B cell (primary cell): Measurements from ENCODE around the gene CLDN6. TPM values are rescaled to one million over a fixed set of nuclear protein-coding genes. Genes with fewer than 3 reads are reported as not detected.
A peak's percentile ranks its signal among the peaks of the same experiment; 100 is the strongest.

ENCODE experiments used
- ATAC-seq: fragments of 200-7000 bp; cut with Tn5 transposase; one replicate; pipeline ENCODE4 v1.10.0; 2021; ENCODE audit warnings: low read depth, mild to moderate bottlenecking, moderate number of reproducible peaks, moderate library complexity
- CTCF ChIA-PET: fragments of 350-600 bp; sonication (Branson Sonifier 250); formaldehyde crosslinking; loops from one replicate; lab custom pipeline; 2021; ENCODE audit warnings: antibody characterized with exemption, inconsistent platforms; lab: Charles Lee
- POLR2A ChIA-PET: fragments of 350-600 bp; sonication (Branson Sonifier 250); formaldehyde crosslinking; loops from one replicate; lab custom pipeline; 2021; ENCODE audit warnings: antibody characterized with exemption; lab: Charles Lee
- DNase-seq: peaks from one replicate; pipeline ENCODE4 v3.0.0; 2013
- H2AFZ ChIP-seq: 2 replicates; pipeline ENCODE4 v1.6.1; 2012; ENCODE audit warnings: mild to moderate bottlenecking, low read depth, low read length; ENCODE audit not compliant: insufficient read depth, poor library complexity, severe bottlenecking
- H3K27ac ChIP-seq, 2 donors: 1 replicate in 1 of 2; 2 replicates in 1 of 2; pipeline ENCODE4 v1.5.1; 2012 to 2013; ENCODE audit warnings: low read length in 2 of 2, mild to moderate bottlenecking in 2 of 2, moderate library complexity in 1 of 2
- H3K27me3 ChIP-seq, 4 experiments: fragments of 200-600 bp in 1 of 4; sonication (generic) in 1 of 4; replicated peaks in 1 of 4; 1 replicate in 2 of 4; 2 replicates in 2 of 4; pipeline versions ENCODE4 v1.6.1 to v1.7.0; 2013 to 2016; ENCODE audit warnings: low read length in 3 of 4, mild to moderate bottlenecking in 2 of 4, mixed read lengths in 1 of 4, moderate library complexity in 1 of 4; ENCODE audit not compliant: insufficient read depth in 4 of 4, control insufficient read depth in 3 of 4; ENCODE audit errors: control extremely low read depth in 1 of 4
- H3K36me3 ChIP-seq, 2 experiments: replicated peaks in 1 of 2; 1 replicate in 1 of 2; 2 replicates in 1 of 2; pipeline versions ENCODE4 v1.6.1 to v1.7.1; 2013; ENCODE audit warnings: low read length in 1 of 2; ENCODE audit not compliant: insufficient read depth in 2 of 2, control insufficient read depth in 1 of 2; ENCODE audit errors: control extremely low read depth in 1 of 2, extremely low read depth in 1 of 2
- H3K4me1 ChIP-seq, 2 donors: fragments of 200-600 bp in 1 of 2; sonication (generic) in 1 of 2; 1 replicate in 1 of 2; 2 replicates in 1 of 2; pipeline versions ENCODE4 v1.5.1 to v1.6.1; 2013 to 2017; ENCODE audit warnings: low read length in 2 of 2; ENCODE audit not compliant: control insufficient read depth in 2 of 2, insufficient read depth in 2 of 2
- H3K4me2 ChIP-seq: replicated peaks from 2 replicates; pipeline ENCODE3; 2012; ENCODE audit warnings: mild to moderate bottlenecking, low read depth, low read length; ENCODE audit not compliant: poor library complexity, severe bottlenecking
- H3K4me3 ChIP-seq, 5 experiments: fragments of 200-600 bp in 1 of 5; sonication (generic) in 1 of 5; 1 replicate in 3 of 5; 2 replicates in 2 of 5; pipeline versions ENCODE4 v1.5.1 to v1.7.0; 2011 to 2016; ENCODE audit warnings: low read length in 4 of 5, mild to moderate bottlenecking in 4 of 5, low read depth in 2 of 5, control low read depth in 1 of 5, moderate library complexity in 1 of 5; ENCODE audit not compliant: insufficient read depth in 1 of 5; ENCODE audit errors: control extremely low read depth in 1 of 5, extremely low read depth in 1 of 5
- H3K79me2 ChIP-seq: fragments of 200-600 bp; sonication (generic); one replicate; pipeline ENCODE4 v1.6.0; 2016; ENCODE audit warnings: low read length; ENCODE audit not compliant: control insufficient read depth, insufficient read depth
- H3K9ac ChIP-seq: fragments of 200-600 bp; sonication (generic); 2 replicates; pipeline ENCODE4 v1.6.1; 2017; ENCODE audit warnings: mild to moderate bottlenecking, low read length, moderate library complexity
- H3K9me3 ChIP-seq, 3 donors: one replicate each; pipeline versions ENCODE4 v1.6.1 to v1.7.1; 2013; ENCODE audit warnings: low read length in 2 of 3; ENCODE audit not compliant: control insufficient read depth in 2 of 3, insufficient read depth in 1 of 3; ENCODE audit errors: control extremely low read depth in 1 of 3
- H4K20me1 ChIP-seq: 2 replicates; pipeline ENCODE4 v1.6.0; 2012; ENCODE audit warnings: mild to moderate bottlenecking, low read length; ENCODE audit not compliant: insufficient read depth, control insufficient read depth, poor library complexity, severe bottlenecking
- H3K27ac Mint-ChIP-seq: one replicate; pipeline ENCODE4 v1.8.0; 2021; ENCODE audit warnings: mixed read lengths
- H3K27me3 Mint-ChIP-seq: one replicate; pipeline ENCODE4 v1.8.0; 2021; ENCODE audit warnings: mixed read lengths
- H3K4me1 Mint-ChIP-seq: one replicate; pipeline ENCODE4 v1.8.0; 2021; ENCODE audit warnings: mixed read lengths
- H3K4me3 Mint-ChIP-seq: one replicate; pipeline ENCODE4 v1.8.0; 2021; ENCODE audit warnings: mixed read lengths
- H3K9me3 Mint-ChIP-seq: one replicate; pipeline ENCODE4 v1.8.0; 2022; ENCODE audit warnings: mixed read lengths; ENCODE audit not compliant: insufficient read depth
- EZH2 ChIP-seq: IDR thresholded peaks from 2 replicates; pipeline ENCODE4 v1.6.1; 2012; ENCODE audit warnings: borderline replicate concordance, low read depth, mild to moderate bottlenecking, moderate library complexity, low read length; ENCODE audit not compliant: insufficient read depth, poor library complexity, severe bottlenecking
- WGBS: methylation state at CpG from one replicate; pipeline ENCODE4 v1.1.5; 2013; ENCODE audit warnings: missing lambda C conversion rate; ENCODE audit not compliant: insufficient coverage; 5-methylcytosine and 5-hydroxymethylcytosine counted together
- intact Hi-C: fragments of 100-400 bp; cut with micrococcal nuclease; formaldehyde crosslinking; loops from one replicate; pipeline ENCODE4 v1.10.0; 2022
- polyA plus RNA-seq: library from polyadenylated mRNA; depleted of rRNA; stranded (reverse); fragments of >200 nt; gene quantifications from 2 replicates; pipeline ENCODE4 v1.2.3, GENCODE V29; 2012
- total RNA-seq, 2 donors: library from RNA; stranded (reverse); fragments of 120-200 nt in 1 of 2; gene quantifications; 1 replicate in 1 of 2; 2 replicates in 1 of 2; pipeline versions ENCODE4 v1.2.3 to v1.2.4, GENCODE V29; 2013 to 2022
- TF ChIP-seq, protein P1 (sequence below): fragments of 200-600 bp; IDR thresholded peaks from one replicate; pipeline ENCODE4 v1.8.0; 2022; ENCODE audit warnings: antibody characterized with exemption, mild to moderate bottlenecking

Gene CLDN6
- total and polyA plus RNA-seq, 2 donors (not counting 1 experiment from before 2014, with no cell fraction given): not detected

GRCh38 chr16:3059723-3060242 lies 41.8 kb upstream of the CLDN6 start:
- Histone ChIP-seq H3K4me1 (peaks cover 18 to 20% of the 10 kb centered on the region in 2 donors), H3K4me2 (peak overlapping the region; percentile 99), H4K20me1 (no peaks in the 10 kb centered on the region), H2AFZ (peak overlapping the region; percentile 98), H3K9me3 (no peaks in the 10 kb centered on the region), H3K9ac (peak overlapping the region; percentile 83), H3K36me3 (no peaks in the 10 kb centered on the region), H3K27me3 (peaks cover 0 to 6% (median 0%) of the 10 kb centered on the region in 4 experiments), H3K4me3 (peak overlapping the region in 4 of 5 experiments; percentile 75 to 93 (median 82)), H3K79me2 (no peaks in the 10 kb centered on the region), H3K27ac (peak overlapping the region in 1 of 2 donors; percentile 51)
- H3K4me1 Mint-ChIP-seq: peaks cover 15% of the 10 kb centered on the region
- TF ChIP-seq, protein P1, sequence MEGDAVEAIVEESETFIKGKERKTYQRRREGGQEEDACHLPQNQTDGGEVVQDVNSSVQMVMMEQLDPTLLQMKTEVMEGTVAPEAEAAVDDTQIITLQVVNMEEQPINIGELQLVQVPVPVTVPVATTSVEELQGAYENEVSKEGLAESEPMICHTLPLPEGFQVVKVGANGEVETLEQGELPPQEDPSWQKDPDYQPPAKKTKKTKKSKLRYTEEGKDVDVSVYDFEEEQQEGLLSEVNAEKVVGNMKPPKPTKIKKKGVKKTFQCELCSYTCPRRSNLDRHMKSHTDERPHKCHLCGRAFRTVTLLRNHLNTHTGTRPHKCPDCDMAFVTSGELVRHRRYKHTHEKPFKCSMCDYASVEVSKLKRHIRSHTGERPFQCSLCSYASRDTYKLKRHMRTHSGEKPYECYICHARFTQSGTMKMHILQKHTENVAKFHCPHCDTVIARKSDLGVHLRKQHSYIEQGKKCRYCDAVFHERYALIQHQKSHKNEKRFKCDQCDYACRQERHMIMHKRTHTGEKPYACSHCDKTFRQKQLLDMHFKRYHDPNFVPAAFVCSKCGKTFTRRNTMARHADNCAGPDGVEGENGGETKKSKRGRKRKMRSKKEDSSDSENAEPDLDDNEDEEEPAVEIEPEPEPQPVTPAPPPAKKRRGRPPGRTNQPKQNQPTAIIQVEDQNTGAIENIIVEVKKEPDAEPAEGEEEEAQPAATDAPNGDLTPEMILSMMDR: no peak
- TF ChIP-seq EZH2: no peak
- CTCF ChIA-PET: interaction anchor here (0.6 to 6.5 kb wide), 19 partner anchors 11 to 398 kb away, joined by 3 to 140 read pairs (median 5); partner anchors contain the start of genes HCFC1R1, THOC6, ZNF213 and ZSCAN10
- no peak for ATAC-seq
- WGBS: 71% methylated on average over 6 of the region's 9 CpGs
- DNase-seq: no peak
- POLR2A ChIA-PET: interaction anchor here (0.7 to 2.1 kb wide), 5 partner anchors 33 to 99 kb away, joined by 3 to 13 read pairs (median 5); partner anchors contain the start of gene ZNF213
- peak overlapping the region; percentile 65 for H3K27ac Mint-ChIP-seq
- no peaks in the 10 kb centered on the region for H3K9me3 Mint-ChIP-seq
- no peaks in the 10 kb centered on the region for H3K27me3 Mint-ChIP-seq
- intact Hi-C loops: loop anchor here (1.0 to 2.0 kb wide), 6 partner anchors 17 to 107 kb away; partner anchors contain the start of gene THOC6
- H3K4me3 Mint-ChIP-seq: peak overlapping the region; percentile 87
